Effector memory CD4-positive, alpha-beta T cell (primary cell): ENCODE data around the gene SMTNL1.

Source experiments
- DNase-seq, 3 donors: peaks; one replicate each; pipeline ENCODE4 v3.0.0-alpha.2; 2020
- H3K27ac ChIP-seq: 2 replicates; pipeline ENCODE4 v1.7.0; 2013; ENCODE audit warnings: mild to moderate bottlenecking, low read length, moderate library complexity; ENCODE audit not compliant: insufficient read depth, poor library complexity, severe bottlenecking
- H3K27me3 ChIP-seq: replicated peaks from 2 replicates; pipeline ENCODE4 v1.7.0; 2013; ENCODE audit warnings: mild to moderate bottlenecking, low read length; ENCODE audit not compliant: insufficient read depth, control insufficient read depth, poor library complexity, severe bottlenecking
- H3K36me3 ChIP-seq: 2 replicates; pipeline ENCODE4 v1.7.0; 2013; ENCODE audit warnings: mild to moderate bottlenecking, low read length, moderate library complexity; ENCODE audit not compliant: control insufficient read depth, insufficient read depth
- H3K4me1 ChIP-seq: 2 replicates; pipeline ENCODE4 v1.7.0; 2013; ENCODE audit warnings: low read length, mild to moderate bottlenecking; ENCODE audit not compliant: control insufficient read depth, insufficient read depth, poor library complexity, severe bottlenecking
- H3K4me3 ChIP-seq: 2 replicates; pipeline ENCODE4 v1.7.0; 2013; ENCODE audit warnings: low read length, low read depth, mild to moderate bottlenecking; ENCODE audit not compliant: insufficient read depth, poor library complexity, severe bottlenecking
- H3K9me3 ChIP-seq: 2 replicates; pipeline ENCODE4 v1.7.0; 2013; ENCODE audit warnings: mild to moderate bottlenecking, low read length, moderate library complexity; ENCODE audit not compliant: control insufficient read depth

SMTNL1 gene

GRCh38 chr11:57562596-57562995 is 25.2 kb downstream of the SMTNL1 start:
- H3K4me1 ChIP-seq = peaks cover 3% of the 10 kb centered on the region
- no peak for DNase-seq
- H3K9me3 ChIP-seq = no peaks in the 10 kb centered on the region
- no peak overlapping the region for H3K27ac ChIP-seq
- H3K4me3 ChIP-seq = no peak overlapping the region
- no peaks in the 10 kb centered on the region for H3K27me3 ChIP-seq
- H3K36me3 ChIP-seq = peaks cover 31% of the 10 kb centered on the region

- Histone ChIP-seq H3K27ac (peak overlapping the region; percentile 92), H3K4me3 (peak overlapping the region; percentile 89), H3K27me3 (no peaks in the 10 kb centered on the region), H3K36me3 (peaks cover 5% of the 10 kb centered on the region), H3K9me3 (no peaks in the 10 kb centered on the region), H3K4me1 (peaks cover 8% of the 10 kb centered on the region)
- DNase-seq = peak in 1 of 3 donors; percentile 14
Observed at GRCh38 chr11:57566005-57566904, 28.9 kb downstream of the SMTNL1 start.

GRCh38 chr11:57566905-57567514 is 29.6 kb downstream of the SMTNL1 start:
- Histone ChIP-seq H3K4me3 (peak overlapping the region; percentile 89), H3K27me3 (no peaks in the 10 kb centered on the region), H3K36me3 (peaks cover 3% of the 10 kb centered on the region), H3K4me1 (peaks cover 8% of the 10 kb centered on the region), H3K27ac (peak overlapping the region; percentile 92), H3K9me3 (no peaks in the 10 kb centered on the region)
- peak in 1 of 3 donors; percentile 15 for DNase-seq

- Histone ChIP-seq H3K9me3 (no peaks in the 10 kb centered on the region), H3K4me1 (peaks cover 8% of the 10 kb centered on the region), H3K36me3 (no peaks in the 10 kb centered on the region), H3K27me3 (no peaks in the 10 kb centered on the region), H3K4me3 (peak within 1 kb of the TSS; percentile 89), H3K27ac (peak within 1 kb of the TSS; percentile 92)
- DNase-seq = peak; percentile 48 to 76 (median 69)
Observed at GRCh38 chr11:57567515-57568329, 30.3 kb downstream of the SMTNL1 start, which contains the start of gene UBE2L6. Gene UBE2L6 (minus strand): TSS chr11:57567672. CDS start chr11:57567611, 61 bp downstream.

- Histone ChIP-seq H3K4me1 (peaks cover 8% of the 10 kb centered on the region), H3K27ac (peak overlapping the region; percentile 92), H3K9me3 (no peaks in the 10 kb centered on the region), H3K27me3 (no peaks in the 10 kb centered on the region), H3K36me3 (no peaks in the 10 kb centered on the region), H3K4me3 (peak overlapping the region; percentile 89)
- DNase-seq = peak in 1 of 3 donors; percentile 75
Observed at GRCh38 chr11:57568330-57568766, 31.0 kb downstream of the SMTNL1 start.

- no peak for DNase-seq
- Histone ChIP-seq H3K36me3 (no peaks in the 10 kb centered on the region), H3K4me3 (no peak overlapping the region), H3K4me1 (peaks cover 4% of the 10 kb centered on the region), H3K27me3 (no peaks in the 10 kb centered on the region), H3K9me3 (no peaks in the 10 kb centered on the region), H3K27ac (no peak overlapping the region)
Observed at GRCh38 chr11:57571606-57572005, 34.2 kb downstream of the SMTNL1 start.

GRCh38 chr11:57574061-57574460 is 36.7 kb downstream of the SMTNL1 start:
- H3K4me3 ChIP-seq = no peak overlapping the region
- DNase-seq = no peak
- no peak overlapping the region for H3K27ac ChIP-seq
- H3K4me1 ChIP-seq = no peaks in the 10 kb centered on the region
- H3K27me3 ChIP-seq = no peaks in the 10 kb centered on the region
- no peaks in the 10 kb centered on the region for H3K9me3 ChIP-seq
- H3K36me3 ChIP-seq = no peaks in the 10 kb centered on the region

GRCh38 chr11:57584341-57584740 is 46.9 kb downstream of the SMTNL1 start:
- no peak for DNase-seq
- H3K27me3 ChIP-seq = peaks cover 3% of the 10 kb centered on the region
- H3K9me3 ChIP-seq = no peaks in the 10 kb centered on the region
- H3K36me3 ChIP-seq = no peaks in the 10 kb centered on the region
- no peak overlapping the region for H3K4me3 ChIP-seq
- no peak overlapping the region for H3K27ac ChIP-seq
- no peaks in the 10 kb centered on the region for H3K4me1 ChIP-seq

- H3K27ac ChIP-seq = no peak overlapping the region
- no peaks in the 10 kb centered on the region for H3K4me1 ChIP-seq
- H3K9me3 ChIP-seq = no peaks in the 10 kb centered on the region
- H3K4me3 ChIP-seq = no peak overlapping the region
- no peak for DNase-seq
- no peaks in the 10 kb centered on the region for H3K36me3 ChIP-seq
- H3K27me3 ChIP-seq = peaks cover 3% of the 10 kb centered on the region
Observed at GRCh38 chr11:57585301-57585700, 47.9 kb downstream of the SMTNL1 start.
